Adrenal gland (tissue), 12 donors: ENCODE data around the gene NELL2. TPM values are rescaled to one million over a fixed set of nuclear protein-coding genes. Genes with fewer than 3 reads are reported as not detected.

Experiments used
- DNase-seq, 7 donors: peaks; one replicate each; pipeline ENCODE4 v3.0.0-alpha.2; 2019 to 2020
- H3K27ac ChIP-seq, 5 donors: fragments of 200-600 bp; sonication (generic) in 4 of 5; 1 replicate in 3 of 5; 2 replicates in 2 of 5; pipeline versions ENCODE4 v1.5.1 to v1.8.0; 2016 to 2020; ENCODE audit warnings: mild to moderate bottlenecking in 1 of 5
- H3K27me3 ChIP-seq: fragments of 200-600 bp; 2 replicates; pipeline ENCODE4 v1.8.0; 2021
- H3K36me3 ChIP-seq, 2 donors: fragments of 200-600 bp; replicated peaks in 1 of 2; 1 replicate in 1 of 2; 2 replicates in 1 of 2; pipeline versions ENCODE4 v1.5.1 to v1.8.0; 2018 to 2022
- H3K4me1 ChIP-seq, 2 donors: fragments of 200-600 bp; replicated peaks in 1 of 2; 1 replicate in 1 of 2; 2 replicates in 1 of 2; pipeline versions ENCODE4 v1.5.1 to v1.8.0; 2018 to 2021
- H3K4me3 ChIP-seq, 4 donors: fragments of 200-600 bp; sonication (generic) in 3 of 4; one replicate each; pipeline ENCODE4 v1.5.1; 2016 to 2018
- H3K9me3 ChIP-seq, 3 donors: fragments of 200-600 bp; sonication (generic) in 1 of 3; replicated peaks in 1 of 3; 1 replicate in 2 of 3; 2 replicates in 1 of 3; pipeline versions ENCODE4 v1.5.1 to v1.8.0; 2016 to 2021
- CTCF ChIP-seq, 6 experiments: fragments of 450-650 bp in 4 of 6; fragments of 200-600 bp in 2 of 6; sonication (generic) in 1 of 6; IDR thresholded peaks; 1 replicate in 5 of 6; 2 replicates in 1 of 6; pipeline versions ENCODE4 v1.5.1 to v1.8.0; 2016 to 2021; ENCODE audit warnings: antibody characterized with exemption in 6 of 6, mild to moderate bottlenecking in 2 of 6, moderate library complexity in 1 of 6
- POLR2A ChIP-seq, 2 donors: fragments of 450-650 bp; IDR thresholded peaks; one replicate each; pipeline ENCODE4 v1.6.1; 2017; ENCODE audit warnings: antibody characterized with exemption in 2 of 2, mild to moderate bottlenecking in 2 of 2, moderate library complexity in 1 of 2
- WGBS, 4 donors: extraction: QIAGEN DNeasy Blood & Tissue Kit in 2 of 4; methylation state at CpG; one replicate each; pipeline versions ENCODE4 v1.1.5 to v1.1.7; 2013 to 2017; 5-methylcytosine and 5-hydroxymethylcytosine counted together
- intact Hi-C, 2 donors: fragments of 100-400 bp; cut with DNase I; formaldehyde crosslinking; loops; one replicate each; pipeline versions ENCODE4 v1.14.1 to v1.15.0; 2022 to 2023
- polyA plus RNA-seq, 3 donors: library from polyadenylated mRNA; stranded (reverse); fragments of 200-250 nt in 2 of 3; fragments of 350-450 nt in 1 of 3; fragmentation: Illumina TruSeq in 1 of 3; extraction: RNeasy Lipid Tissue Mini Kit (QIAGEN cat#74804) in 1 of 3; gene quantifications; one replicate each; pipeline ENCODE4 v1.2.3, GENCODE V29; 2013 to 2014
- total RNA-seq, 9 donors: library from RNA; depleted of rRNA in 4 of 9; stranded (reverse); fragments of >200 nt in 4 of 9; fragments of 120-200 nt in 1 of 9; fragmentation: NEBNext Ultra II Directional in 1 of 9; extraction: Animal tissue kit (Norgen Biotek cat#: 25700) in 1 of 9; gene quantifications; one replicate each; pipeline versions ENCODE4 v1.1.0 to v1.2.4, GENCODE V29; 2013 to 2023
- donor health status: healthy with polysubstance abuse.
- donor health status: Bipolar disorder and iron deficiency.
- donor health status: DM: yes; HTN: yes; CAD: no.
- donor health status: DM: no; HTN: no; CAD: no.
- donor health status: DM: no; HTN: no; CAD: no.
- donor health status: DM: yes; HTN: yes; CAD: no.

NELL2 gene
- total and polyA plus RNA-seq, 12 donors: 0.35 to 26.5 (median 6.0) TPM; not detected in 1

- TF ChIP-seq CTCF (IDR thresholded peaks at IDR 0.05): no peak
- TF ChIP-seq POLR2A (IDR thresholded peaks at IDR 0.05): no peak
- Histone ChIP-seq H3K27me3 (no peaks in the 10 kb centered on the region), H3K9me3 (no peaks in the 10 kb centered on the region), H3K27ac (no peak overlapping the region), H3K4me3 (no peak overlapping the region), H3K4me1 (no peaks in the 10 kb centered on the region), H3K36me3 (no peaks in the 10 kb centered on the region)
- intact Hi-C loops: loop anchor here in 1 of 2 donors (10.0 kb wide), 1 partner anchor 387 kb away; no protein-coding TSS in a partner anchor
- 48 to 68% (median 53%) methylated on average over 1 of the region's 1 CpG for WGBS, 4 donors
- no peak for DNase-seq
These were observed 138.1 kb downstream of the NELL2 start for GRCh38 chr12:44738051-44738450.

GRCh38 chr12:44728566-44728965 is 147.5 kb downstream of the NELL2 start:
- no peaks in the 10 kb centered on the region for H3K27me3 ChIP-seq
- no peaks in the 10 kb centered on the region for H3K9me3 ChIP-seq
- 67 to 73% (median 68%) methylated on average over 1 of the region's 1 CpG for WGBS, 4 donors
- intact Hi-C loops: no loop called here
- H3K36me3 ChIP-seq: no peaks in the 10 kb centered on the region
- no peak for DNase-seq
- no peak overlapping the region for H3K4me3 ChIP-seq
- H3K4me1 ChIP-seq: no peaks in the 10 kb centered on the region
- TF ChIP-seq POLR2A (IDR thresholded peaks at IDR 0.05) (no peak), CTCF (IDR thresholded peaks at IDR 0.05) (no peak)
- no peak overlapping the region for H3K27ac ChIP-seq

- Histone ChIP-seq H3K4me3 (no peak overlapping the region), H3K27ac (no peak overlapping the region), H3K36me3 (no peaks in the 10 kb centered on the region), H3K4me1 (no peaks in the 10 kb centered on the region), H3K9me3 (no peaks in the 10 kb centered on the region), H3K27me3 (no peaks in the 10 kb centered on the region)
- TF ChIP-seq CTCF (IDR thresholded peaks at IDR 0.05) (no peak), POLR2A (IDR thresholded peaks at IDR 0.05) (no peak)
- WGBS, 4 donors: 62 to 72% (median 68%) methylated on average over 2 of the region's 2 CpGs
- DNase-seq: no peak
- intact Hi-C loops: no loop called here
These were observed 155.8 kb downstream of the NELL2 start for GRCh38 chr12:44720265-44720664.

GRCh38 chr12:44717612-44718011 is 158.5 kb downstream of the NELL2 start:
- H3K4me3 ChIP-seq: no peak overlapping the region
- H3K27ac ChIP-seq: no peak overlapping the region
- no peaks in the 10 kb centered on the region for H3K36me3 ChIP-seq
- H3K27me3 ChIP-seq: no peaks in the 10 kb centered on the region
- intact Hi-C loops: no loop called here
- no peaks in the 10 kb centered on the region for H3K9me3 ChIP-seq
- WGBS, 4 donors: 65 to 74% (median 73%) methylated on average over 2 of the region's 2 CpGs
- DNase-seq: no peak
- no peaks in the 10 kb centered on the region for H3K4me1 ChIP-seq
- TF ChIP-seq POLR2A (IDR thresholded peaks at IDR 0.05) (no peak), CTCF (IDR thresholded peaks at IDR 0.05) (no peak)
